ENCODE results near the gene CES2. TPM values are rescaled to one million over a fixed set of nuclear protein-coding genes. Genes with fewer than 3 reads are reported as not detected.
"Not testable (repeated sequence)": the region's sequence is repeated elsewhere in the genome, so short reads cannot be mapped to it uniquely, and the experiment has no call there.

CES2 gene
- total RNA-seq, 1 donor from 2014 or later = 13.1 TPM

GRCh38 chr16:66934138-66934838 lies 1.0 kb upstream of the CES2 start, which contains the start of gene CIAO2B:
Gene CIAO2B, minus strand, starts transcription at chr16:66934402. Its CDS starts 38 bp downstream, at chr16:66934364.
- peak; percentile 78 to 87 for DNase-seq (ENCODE audit: low read depth in 2 of 2)

GRCh38 chr16:66934839-66935313 lies 440 bp upstream of the CES2 start:
- not testable (repeated sequence) for DNase-seq (ENCODE audit: low read depth in 2 of 2)

DNA sequence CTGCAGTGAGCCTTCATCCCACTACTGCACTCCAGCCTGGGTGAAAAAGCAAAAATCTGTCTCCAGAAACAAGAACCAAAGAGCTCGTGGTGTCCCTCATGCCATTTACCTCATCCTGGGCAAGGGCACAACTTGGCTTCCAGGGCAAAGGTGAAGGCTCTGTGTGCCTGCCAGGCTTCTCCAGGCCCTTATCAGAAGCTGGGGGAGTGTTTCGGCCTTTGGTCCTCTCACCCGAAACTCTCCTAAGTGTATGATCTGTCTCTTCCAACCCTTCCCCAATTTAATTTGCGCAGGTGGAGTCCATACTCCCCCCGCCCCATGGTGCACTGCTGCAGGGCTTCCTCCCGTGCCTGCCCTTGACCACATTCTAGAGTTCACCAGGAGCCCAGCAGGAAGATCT lies 1.1 kb downstream of the CES2 start:
- no peak for DNase-seq (ENCODE audit: low read depth in 2 of 2)

- DNase-seq (ENCODE audit: low read depth in 2 of 2) = no peak
Observed at GRCh38 chr16:66936889-66937554, 1.7 kb downstream of the CES2 start.

- DNase-seq (ENCODE audit: low read depth in 2 of 2) = no peak
Observed at GRCh38 chr16:66937725-66938337, 2.5 kb downstream of the CES2 start.

- DNase-seq (ENCODE audit: low read depth in 2 of 2) = no peak
Observed at GRCh38 chr16:66939366-66939765, 4.0 kb downstream of the CES2 start.

DNA sequence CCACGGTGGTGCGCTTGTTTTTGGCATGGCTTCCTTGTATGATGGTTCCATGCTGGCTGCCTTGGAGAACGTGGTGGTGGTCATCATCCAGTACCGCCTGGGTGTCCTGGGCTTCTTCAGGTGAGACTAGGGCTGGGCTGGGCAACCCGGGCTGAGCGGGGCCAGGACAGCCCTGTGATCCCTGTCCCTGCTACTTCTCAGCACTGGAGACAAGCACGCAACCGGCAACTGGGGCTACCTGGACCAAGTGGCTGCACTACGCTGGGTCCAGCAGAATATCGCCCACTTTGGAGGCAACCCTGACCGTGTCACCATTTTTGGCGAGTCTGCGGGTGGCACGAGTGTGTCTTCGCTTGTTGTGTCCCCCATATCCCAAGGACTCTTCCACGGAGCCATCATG lies 4.9 kb downstream of the CES2 start:
- DNase-seq (ENCODE audit: low read depth in 2 of 2) = no peak

GRCh38 chr16:66942981-66943380 lies 7.7 kb downstream of the CES2 start:
- no peak for DNase-seq (ENCODE audit: low read depth in 2 of 2)

- DNase-seq (ENCODE audit: low read depth in 2 of 2) = no peak
Observed at GRCh38 chr16:66943426-66944053, 8.2 kb downstream of the CES2 start.

- DNase-seq (ENCODE audit: low read depth in 2 of 2) = no peak
Observed at GRCh38 chr16:66944054-66944441, 8.7 kb downstream of the CES2 start.

- not testable (repeated sequence) for DNase-seq (ENCODE audit: low read depth in 2 of 2)
Observed at GRCh38 chr16:66944971-66945370, 9.7 kb downstream of the CES2 start.

- DNase-seq (ENCODE audit: low read depth in 2 of 2) = no peak
Observed at GRCh38 chr16:66945939-66946338, 10.6 kb downstream of the CES2 start.

DNA sequence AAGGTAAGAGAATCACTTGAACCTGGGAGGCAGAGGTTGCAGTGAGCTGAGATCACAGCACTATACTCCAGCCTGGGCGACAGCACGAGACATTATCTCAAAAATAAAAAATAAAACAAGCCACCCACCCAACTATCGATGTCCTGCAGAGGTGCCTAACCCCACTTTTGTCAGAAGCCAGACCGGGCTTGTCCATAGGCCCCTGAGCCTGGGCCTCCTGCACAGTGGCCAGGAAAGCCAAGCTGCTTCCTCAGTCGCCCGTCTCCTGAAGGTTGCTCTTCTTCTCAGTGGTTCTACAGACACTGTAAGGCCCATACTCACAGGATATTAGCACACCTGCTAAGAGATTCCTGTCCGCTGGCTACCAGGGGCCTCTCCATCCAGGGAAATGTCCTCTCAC lies 11.2 kb downstream of the CES2 start:
- DNase-seq (ENCODE audit: low read depth in 2 of 2) = no peak

DNA sequence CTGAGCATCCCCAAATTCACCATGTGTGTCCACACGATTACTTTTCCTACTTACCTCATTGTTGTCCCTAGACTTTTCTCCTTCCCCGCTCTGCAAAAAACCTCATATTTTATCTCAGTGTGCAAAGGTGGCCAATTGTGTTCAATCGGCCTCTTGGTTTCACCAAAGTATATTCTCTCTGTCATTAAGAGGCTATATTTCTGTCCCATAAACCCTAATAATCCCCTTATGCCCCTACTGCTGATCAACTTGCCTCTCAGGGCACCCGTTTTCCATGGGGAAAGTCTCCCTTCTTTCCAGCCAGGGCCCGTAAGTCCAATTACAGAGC lies 11.6 kb downstream of the CES2 start:
- no peak for DNase-seq (ENCODE audit: low read depth in 2 of 2)

- DNase-seq (ENCODE audit: low read depth in 2 of 2) = peak; percentile 71 to 80
Observed at GRCh38 chr16:66947302-66948065, 12.2 kb downstream of the CES2 start.

DNA sequence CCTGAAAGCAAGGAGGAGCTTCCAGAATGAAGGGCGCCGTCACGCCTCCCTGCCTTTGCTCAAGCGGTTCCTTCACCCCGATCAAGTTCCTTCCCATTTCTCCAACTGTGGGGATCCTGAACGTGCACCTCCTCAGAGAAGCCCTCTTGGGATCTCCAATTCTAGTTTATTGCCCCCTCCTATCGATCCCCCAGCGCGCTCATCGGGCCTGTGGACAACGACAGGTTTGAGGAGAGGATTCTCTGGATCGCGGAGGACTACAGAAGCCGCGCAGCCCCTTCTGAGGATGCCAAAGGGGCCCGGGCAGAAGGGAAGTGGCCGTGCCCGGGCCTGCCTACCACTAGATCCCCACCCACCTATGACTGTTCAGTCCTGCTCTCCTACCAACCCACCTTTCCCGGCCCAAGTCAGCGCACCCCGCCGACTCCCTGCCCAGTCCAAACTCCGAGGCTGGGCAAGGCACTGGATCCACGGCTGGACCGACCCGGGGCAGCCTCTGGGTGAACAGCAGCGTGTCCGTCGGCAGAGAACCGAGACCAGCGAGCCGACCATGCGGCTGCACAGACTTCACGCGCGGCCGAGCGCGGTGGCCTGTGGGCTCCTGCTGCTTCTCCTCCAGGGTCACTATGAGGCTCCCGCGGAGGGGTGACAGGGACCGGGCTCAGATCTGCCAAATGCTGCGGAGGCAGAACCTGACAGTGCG lies 13.0 kb downstream of the CES2 start:
- DNase-seq (ENCODE audit: low read depth in 2 of 2) = no peak

DNA sequence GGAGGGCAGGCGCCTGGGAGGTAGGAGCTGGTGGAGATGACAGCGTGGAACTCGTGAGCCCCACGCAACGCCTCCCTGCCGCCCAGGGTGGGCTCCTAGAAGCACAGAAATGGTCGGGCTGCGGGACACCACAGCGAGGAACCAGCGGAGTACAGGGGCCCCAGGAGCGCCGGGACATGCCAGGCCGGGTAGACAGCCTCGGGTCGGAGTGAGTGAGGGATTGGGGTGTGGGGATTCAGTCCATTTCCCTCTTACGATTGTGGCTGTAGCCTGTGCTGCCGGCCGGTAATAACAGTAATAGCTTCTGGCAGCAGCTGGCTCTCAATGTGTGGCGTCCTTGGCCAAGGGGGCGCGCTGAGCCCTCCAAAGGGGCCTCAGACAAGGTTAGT lies 13.5 kb downstream of the CES2 start:
- DNase-seq (ENCODE audit: low read depth in 2 of 2) = no peak

GRCh38 chr16:66949472-66949871 lies 14.2 kb downstream of the CES2 start:
- DNase-seq (ENCODE audit: low read depth in 2 of 2) = no peak

- DNase-seq (ENCODE audit: low read depth in 2 of 2) = no peak
Observed at GRCh38 chr16:66950437-66950836, 15.1 kb downstream of the CES2 start.

GRCh38 chr16:66950971-66951790 lies 15.9 kb downstream of the CES2 start:
- no peak for DNase-seq (ENCODE audit: low read depth in 2 of 2)
